HG03280 (cell line): ENCODE data around the gene ELOVL7.
"Not testable (repeated sequence)": the region's sequence is repeated elsewhere in the genome, so short reads cannot be mapped to it uniquely, and the experiment has no call there.

Experiments
- ATAC-seq: cut with Tn5 transposase; IDR thresholded peaks from one replicate; pipeline ENCODE4 v1.9.1; 2021; ENCODE audit warnings: mild to moderate bottlenecking, moderate library complexity; ENCODE audit not compliant: unreplicated experiment

Gene ELOVL7

GRCh38 chr5:60843936-60844905, at the start of gene ELOVL7:
Gene ELOVL7, minus strand, starts transcription at chr5:60844269. Its CDS starts 56,872 bp downstream, at chr5:60787397.
- ATAC-seq: peak; percentile 90

- no peak for ATAC-seq
Observed at GRCh38 chr5:60893521-60893920, 49.5 kb upstream of the ELOVL7 start.

- ATAC-seq: no peak
Observed at GRCh38 chr5:60891667-60892066, 47.6 kb upstream of the ELOVL7 start.

- ATAC-seq: no peak
Observed at GRCh38 chr5:60888359-60889061, 44.4 kb upstream of the ELOVL7 start.

- no peak for ATAC-seq
Observed at GRCh38 chr5:60887746-60888145, 43.7 kb upstream of the ELOVL7 start.

GRCh38 chr5:60887096-60887495, 43.0 kb upstream of the ELOVL7 start:
- ATAC-seq: no peak

GRCh38 chr5:60886158-60886557, 42.1 kb upstream of the ELOVL7 start:
- ATAC-seq: no peak

GRCh38 chr5:60883229-60883628, 39.2 kb upstream of the ELOVL7 start:
- no peak for ATAC-seq

GRCh38 chr5:60872892-60873291, 28.8 kb upstream of the ELOVL7 start:
- ATAC-seq: no peak

- no peak for ATAC-seq
Observed at GRCh38 chr5:60870857-60871256, 26.8 kb upstream of the ELOVL7 start.

- not testable (repeated sequence) for ATAC-seq
Observed at GRCh38 chr5:60860572-60860971, 16.5 kb upstream of the ELOVL7 start.

- no peak for ATAC-seq
Observed at GRCh38 chr5:60856066-60856465, 12.0 kb upstream of the ELOVL7 start.

GRCh38 chr5:60852940-60853339, 8.9 kb upstream of the ELOVL7 start:
- ATAC-seq: no peak

GRCh38 chr5:60852317-60852716, 8.2 kb upstream of the ELOVL7 start:
- ATAC-seq: no peak

- no peak for ATAC-seq
Observed at GRCh38 chr5:60851626-60852025, 7.6 kb upstream of the ELOVL7 start.

GRCh38 chr5:60846298-60846697, 2.2 kb upstream of the ELOVL7 start:
- no peak for ATAC-seq

- ATAC-seq: no peak
Observed at GRCh38 chr5:60843386-60843935, 608 bp downstream of the ELOVL7 start.

GRCh38 chr5:60842871-60843385, 1.1 kb downstream of the ELOVL7 start:
- ATAC-seq: no peak

GRCh38 chr5:60841361-60841760, 2.7 kb downstream of the ELOVL7 start:
- ATAC-seq: no peak

- ATAC-seq: no peak
Observed at GRCh38 chr5:60836131-60836530, 7.9 kb downstream of the ELOVL7 start.

GRCh38 chr5:60835554-60835953, 8.5 kb downstream of the ELOVL7 start:
- ATAC-seq: no peak
